ENCODE data around the gene NAP1L1.

The NAP1L1 gene

GRCh38 chr12:76083246-76083903 is 1.1 kb downstream of the NAP1L1 start:
- DNase-seq: no peak

- DNase-seq: no peak
Observed at GRCh38 chr12:76081909-76082308, 2.6 kb downstream of the NAP1L1 start.

- DNase-seq: no peak
Observed at GRCh38 chr12:76080729-76081415, 3.6 kb downstream of the NAP1L1 start.

DNA sequence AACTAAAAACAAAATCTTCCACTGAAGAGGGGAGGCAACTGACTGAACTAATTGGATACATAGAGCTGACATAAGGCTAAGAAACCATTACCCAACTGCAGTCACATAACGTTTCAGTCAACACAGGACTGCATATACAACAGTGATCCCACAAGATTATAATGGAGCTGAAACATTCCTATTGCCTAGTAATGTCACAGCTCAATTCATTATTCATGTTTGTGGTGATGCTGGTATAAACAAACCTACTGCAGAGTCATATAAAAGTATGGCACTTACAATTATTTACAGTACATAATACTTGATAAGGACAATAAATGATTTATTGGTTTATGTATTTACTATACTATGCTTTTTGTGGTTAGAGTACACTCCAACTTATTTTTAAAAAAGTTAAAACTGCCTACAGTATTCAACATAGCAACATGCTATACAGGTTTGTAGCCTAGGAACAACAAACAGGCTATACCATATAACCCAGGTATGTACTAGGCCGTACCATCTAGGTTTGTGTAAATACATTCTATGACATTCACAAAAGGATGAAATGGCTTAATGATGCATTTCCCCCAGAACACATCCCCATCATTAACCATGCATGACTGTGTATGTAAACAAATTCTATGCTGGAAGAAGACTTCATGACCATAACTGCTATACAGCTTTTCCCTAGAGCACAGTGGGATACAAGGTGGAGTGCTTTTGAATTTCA is 4.3 kb downstream of the NAP1L1 start:
- DNase-seq: no peak

DNA sequence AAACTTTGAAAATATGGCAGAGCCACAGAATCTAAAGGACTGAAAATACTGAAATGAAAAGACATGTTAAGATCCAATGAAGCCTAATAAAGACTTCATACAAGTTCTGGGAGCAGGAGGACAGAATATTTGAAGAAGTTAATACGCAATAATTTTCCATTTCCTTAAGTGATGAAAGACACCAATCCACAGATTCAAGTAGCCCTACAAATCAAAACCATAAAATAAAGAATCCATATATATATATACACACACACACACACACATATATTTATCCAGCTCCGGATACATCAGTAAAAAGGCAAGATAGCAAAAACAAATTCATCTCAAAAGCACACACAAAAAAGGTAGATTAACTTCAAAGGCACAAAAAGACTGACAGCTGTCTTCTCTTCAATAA is 5.7 kb downstream of the NAP1L1 start:
- no peak for DNase-seq

GRCh38 chr12:76075448-76075847 is 9.0 kb downstream of the NAP1L1 start:
- DNase-seq: no peak

DNA sequence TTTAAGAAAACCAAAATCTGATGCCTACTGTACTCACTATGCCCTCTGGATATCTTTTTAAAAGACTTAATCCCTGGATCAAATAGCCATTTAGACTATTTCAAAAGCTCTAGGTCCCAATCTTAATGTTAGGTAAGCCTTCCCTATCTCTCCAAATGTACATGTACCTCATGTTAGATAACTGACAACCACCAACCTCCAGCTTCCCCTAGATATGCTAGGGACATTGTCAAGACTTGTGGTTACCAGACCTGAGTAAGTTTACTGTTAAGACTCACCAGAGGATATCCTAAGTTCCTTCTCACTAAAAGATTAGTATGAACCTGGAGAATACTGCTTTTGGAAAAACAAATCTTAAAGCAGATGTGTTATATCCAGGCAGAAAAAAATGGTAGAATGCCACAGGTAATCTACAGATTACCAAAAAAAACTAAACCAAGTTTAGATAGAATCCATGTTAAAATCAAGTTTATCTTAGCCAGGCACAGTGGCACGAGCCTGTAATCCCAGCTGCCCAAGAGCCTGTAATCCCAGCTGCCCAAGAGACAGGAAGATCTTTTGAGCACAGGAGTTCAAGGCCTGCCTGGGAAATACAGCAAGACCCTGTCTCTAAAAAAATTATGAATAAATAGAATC is 9.7 kb downstream of the NAP1L1 start:
- DNase-seq: no peak

GRCh38 chr12:76073561-76073960 is 10.9 kb downstream of the NAP1L1 start:
- no peak for DNase-seq

DNA sequence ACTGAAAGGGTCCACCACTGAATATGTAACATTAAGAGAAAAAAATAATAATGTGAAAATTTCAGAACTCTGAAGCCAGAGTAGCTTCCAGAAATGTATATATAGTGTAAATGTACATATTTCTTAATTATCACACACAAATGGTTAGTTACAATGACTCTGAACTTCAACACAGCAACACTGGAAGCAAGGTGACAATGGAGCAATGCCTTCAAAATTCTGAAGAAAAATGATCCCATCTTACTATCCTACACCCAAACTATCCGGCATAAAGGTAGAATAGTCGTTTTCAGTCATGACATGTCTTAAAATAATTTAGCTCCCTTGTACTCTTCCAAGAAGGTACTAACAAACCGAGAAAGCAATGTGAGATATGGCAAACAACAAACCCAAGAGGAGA is 11.9 kb downstream of the NAP1L1 start:
- no peak for DNase-seq

DNA sequence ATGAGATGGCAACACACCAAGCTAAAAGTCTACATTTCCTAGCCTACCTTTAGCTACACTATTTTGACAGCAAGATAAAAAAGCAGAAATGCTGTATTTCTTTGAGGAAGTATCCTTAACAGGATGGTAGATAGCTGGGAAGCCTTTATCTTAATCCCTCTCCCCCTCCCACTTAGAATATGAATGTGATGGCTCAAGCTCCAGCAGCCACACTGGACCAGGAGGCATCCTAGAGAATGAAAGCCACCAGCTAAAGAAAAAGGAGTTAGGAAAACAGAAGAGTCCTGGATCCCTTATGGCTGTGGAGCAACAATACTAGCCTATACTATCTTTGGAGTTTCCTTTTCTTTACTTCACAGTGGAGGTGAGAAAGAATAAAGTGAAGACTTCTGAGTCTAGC is 15.1 kb downstream of the NAP1L1 start:
- DNase-seq: no peak

GRCh38 chr12:76065917-76066316 is 18.6 kb downstream of the NAP1L1 start:
- no peak for DNase-seq

DNA sequence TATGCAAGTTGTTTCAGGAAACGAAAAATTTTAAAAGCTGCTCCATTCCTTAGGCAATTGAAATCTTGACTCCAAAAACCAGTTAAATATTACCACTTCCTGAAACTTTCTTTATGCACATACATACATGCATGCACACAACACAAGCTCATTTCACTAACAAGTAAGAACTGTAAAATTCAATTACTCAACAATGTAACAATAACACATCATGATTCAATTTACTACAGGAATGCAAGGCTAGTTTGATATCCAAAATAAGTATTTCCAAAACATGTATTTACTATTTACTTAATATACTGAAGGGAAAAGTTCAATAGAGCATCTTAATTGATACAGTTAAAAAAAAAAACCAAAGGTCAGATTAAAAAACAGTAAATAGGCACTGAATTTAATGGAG is 19.6 kb downstream of the NAP1L1 start:
- no peak for DNase-seq

GRCh38 chr12:76060111-76060510 is 24.4 kb downstream of the NAP1L1 start:
- no peak for DNase-seq

GRCh38 chr12:76057326-76057725 is 27.2 kb downstream of the NAP1L1 start:
- no peak for DNase-seq

DNA sequence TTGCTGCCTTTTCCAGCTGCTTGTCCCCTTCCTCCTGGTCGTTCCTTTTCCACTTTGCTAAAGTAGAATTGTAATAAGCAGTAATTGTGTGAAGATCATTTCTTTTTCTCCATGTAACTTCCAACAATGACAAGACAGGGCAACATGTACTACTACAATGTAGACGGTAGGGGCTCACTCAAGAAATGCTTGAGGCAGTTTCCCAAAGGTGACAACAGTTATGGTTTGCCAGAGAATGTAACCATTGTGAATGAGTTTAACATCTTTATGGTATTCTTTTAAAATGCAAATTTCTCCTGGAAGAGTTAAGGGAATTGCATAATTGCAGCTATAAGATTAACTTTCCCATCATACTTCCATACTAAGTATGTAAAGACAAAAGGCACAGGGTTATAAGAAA is 29.1 kb downstream of the NAP1L1 start:
- no peak for DNase-seq

DNA sequence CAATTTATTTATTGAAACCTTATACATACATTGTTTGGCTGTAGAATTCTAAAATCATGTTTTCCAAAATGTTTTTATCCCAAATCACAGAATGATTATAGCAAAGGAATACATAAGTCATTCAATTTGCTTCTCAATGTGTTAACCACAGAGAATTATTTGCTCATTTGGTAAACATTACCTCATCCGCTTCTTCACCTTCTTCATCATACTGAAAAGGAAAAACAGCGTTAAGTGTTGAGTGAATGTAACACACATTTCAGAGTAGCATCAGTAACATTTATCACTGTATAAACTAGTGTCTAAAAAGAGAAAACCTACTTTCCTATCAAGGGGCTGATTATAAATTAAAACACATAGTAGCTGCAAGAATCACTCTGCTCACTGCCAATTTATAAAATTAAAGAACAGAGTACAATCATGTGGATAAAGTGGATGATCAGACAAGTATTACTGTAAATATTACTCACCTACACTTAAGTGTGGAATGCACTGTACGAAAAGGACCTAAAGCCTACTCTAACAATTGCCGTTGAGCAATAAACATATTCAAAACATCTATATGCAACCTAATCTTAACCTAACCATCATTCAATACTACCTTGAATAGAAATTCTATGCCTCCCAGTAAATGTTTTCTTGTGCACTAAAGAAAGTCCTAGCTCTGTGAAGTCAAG is 34.8 kb downstream of the NAP1L1 start:
- no peak for DNase-seq

GRCh38 chr12:76047742-76048141 is 36.7 kb downstream of the NAP1L1 start:
- no peak for DNase-seq

DNA sequence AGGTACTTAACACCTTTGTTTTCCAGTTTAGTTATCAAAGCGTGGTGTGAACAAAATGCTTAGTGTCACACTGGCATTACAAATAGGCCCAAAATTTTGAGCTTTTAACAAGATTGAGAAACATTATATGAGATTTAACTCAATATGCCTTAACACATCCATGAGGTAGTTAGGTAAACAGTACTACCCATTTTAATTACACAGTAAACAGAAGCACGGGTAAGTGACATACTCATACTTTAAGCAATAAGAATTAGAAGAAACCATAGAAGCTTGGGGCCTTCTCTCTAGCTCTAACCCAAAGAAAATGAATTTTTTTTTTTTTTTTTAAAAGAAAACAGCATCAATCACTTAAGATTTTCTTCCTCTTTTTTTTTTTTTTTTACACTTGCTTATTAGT is 37.4 kb downstream of the NAP1L1 start:
- DNase-seq: no peak

DNA sequence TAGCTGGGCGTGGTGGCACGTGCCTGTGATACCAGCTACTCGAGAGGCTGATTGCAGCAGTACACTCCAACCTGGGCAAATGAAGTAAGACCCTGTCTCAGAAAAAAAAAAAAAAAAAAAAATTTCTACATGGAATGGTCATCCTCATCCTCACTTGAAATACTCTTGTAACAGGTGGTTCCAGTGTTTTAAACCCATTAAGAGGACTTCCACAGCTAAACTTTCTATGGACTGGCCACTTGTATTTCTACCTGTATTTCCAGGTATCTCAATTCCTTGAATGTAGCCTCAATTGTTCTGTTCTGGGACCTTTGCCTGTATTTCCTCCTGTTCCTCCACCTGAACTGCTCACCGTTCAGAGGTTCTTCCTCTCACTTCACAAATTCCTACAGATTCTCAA is 41.1 kb downstream of the NAP1L1 start:
- no peak for DNase-seq

DNA sequence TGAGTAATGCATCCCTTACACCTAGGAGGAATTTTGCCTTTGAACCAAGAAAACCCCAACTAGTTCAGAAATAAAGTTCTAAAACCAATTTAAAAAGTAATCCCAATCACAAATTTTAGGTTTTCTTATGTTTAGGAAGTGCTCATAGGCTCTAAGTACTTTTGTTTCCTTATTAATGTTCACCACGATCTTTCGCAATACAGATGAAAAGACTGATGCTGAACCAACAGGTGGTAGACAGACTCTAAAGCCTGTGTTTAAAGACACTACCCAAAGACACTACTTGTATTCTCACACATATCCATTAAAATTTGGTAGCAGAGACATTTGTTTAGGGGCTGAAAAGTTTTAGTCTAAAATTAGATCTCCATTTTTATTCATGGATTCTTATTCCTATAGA is 42.3 kb downstream of the NAP1L1 start:
- DNase-seq: no peak

DNA sequence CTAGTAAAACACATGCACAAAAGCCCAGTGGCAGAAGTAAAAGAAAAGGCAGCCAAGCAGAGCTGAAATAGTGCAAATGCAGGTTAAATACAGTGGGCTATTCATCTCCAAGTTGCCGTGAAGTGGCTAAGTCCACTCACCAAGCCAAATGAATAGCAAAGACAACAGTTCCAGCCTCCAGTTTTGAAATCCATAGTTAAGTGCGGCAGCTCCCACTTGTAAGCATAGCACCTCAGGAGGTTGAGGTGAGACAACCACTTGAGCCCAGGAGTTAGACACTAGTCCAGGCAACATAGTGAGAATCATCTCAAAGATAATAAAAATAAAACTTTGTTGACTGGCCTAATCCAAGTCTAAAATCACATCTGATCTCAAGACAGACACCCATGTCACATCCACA is 43.1 kb downstream of the NAP1L1 start:
- DNase-seq: no peak

DNA sequence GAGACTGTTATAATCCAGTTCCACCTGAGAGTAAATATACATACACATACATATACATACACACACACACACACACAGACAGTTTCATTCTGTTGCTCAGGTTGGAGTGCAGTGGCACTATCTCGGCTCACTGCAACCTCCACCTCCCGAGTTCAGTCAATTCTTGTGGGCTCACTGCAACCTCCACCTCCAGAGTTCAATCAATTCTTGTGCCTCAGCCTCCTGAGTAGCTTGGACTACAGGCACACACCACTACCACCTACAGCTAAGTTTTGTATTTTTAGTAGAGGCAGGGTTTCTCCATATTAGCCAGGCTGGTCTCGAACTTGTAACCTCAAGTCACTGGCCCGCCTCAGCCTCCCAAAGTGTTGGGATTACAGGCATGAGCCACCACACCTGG is 44.0 kb downstream of the NAP1L1 start:
- DNase-seq: no peak

DNA sequence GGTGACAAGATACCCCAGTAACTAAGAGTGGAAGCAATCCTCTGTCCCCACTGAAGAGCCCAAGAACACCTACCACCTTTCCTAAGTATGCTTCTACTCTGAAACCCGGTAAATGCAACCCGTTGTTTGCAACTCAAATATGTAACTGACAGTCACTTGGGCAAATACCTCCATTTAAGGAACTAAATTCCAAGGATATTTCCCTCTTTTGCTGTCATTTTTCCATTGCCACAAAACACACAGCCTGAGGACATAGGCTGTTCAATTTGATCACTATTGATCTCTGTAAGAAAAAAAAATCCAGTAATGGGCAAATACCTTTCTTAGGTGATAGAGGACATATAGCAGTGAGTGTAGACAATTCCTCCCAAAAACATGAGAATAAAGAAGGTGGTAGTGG is 46.3 kb downstream of the NAP1L1 start:
- DNase-seq: no peak

All from CD4-positive, alpha-beta T cell treated with Interleukin-6 for 4 hours (primary cell).